ENCODE measurements around the gene ZNF813.
"Not testable (repeated sequence)": the region's sequence is repeated elsewhere in the genome, so short reads cannot be mapped to it uniquely, and the experiment has no call there.

ZNF813 gene

DNA sequence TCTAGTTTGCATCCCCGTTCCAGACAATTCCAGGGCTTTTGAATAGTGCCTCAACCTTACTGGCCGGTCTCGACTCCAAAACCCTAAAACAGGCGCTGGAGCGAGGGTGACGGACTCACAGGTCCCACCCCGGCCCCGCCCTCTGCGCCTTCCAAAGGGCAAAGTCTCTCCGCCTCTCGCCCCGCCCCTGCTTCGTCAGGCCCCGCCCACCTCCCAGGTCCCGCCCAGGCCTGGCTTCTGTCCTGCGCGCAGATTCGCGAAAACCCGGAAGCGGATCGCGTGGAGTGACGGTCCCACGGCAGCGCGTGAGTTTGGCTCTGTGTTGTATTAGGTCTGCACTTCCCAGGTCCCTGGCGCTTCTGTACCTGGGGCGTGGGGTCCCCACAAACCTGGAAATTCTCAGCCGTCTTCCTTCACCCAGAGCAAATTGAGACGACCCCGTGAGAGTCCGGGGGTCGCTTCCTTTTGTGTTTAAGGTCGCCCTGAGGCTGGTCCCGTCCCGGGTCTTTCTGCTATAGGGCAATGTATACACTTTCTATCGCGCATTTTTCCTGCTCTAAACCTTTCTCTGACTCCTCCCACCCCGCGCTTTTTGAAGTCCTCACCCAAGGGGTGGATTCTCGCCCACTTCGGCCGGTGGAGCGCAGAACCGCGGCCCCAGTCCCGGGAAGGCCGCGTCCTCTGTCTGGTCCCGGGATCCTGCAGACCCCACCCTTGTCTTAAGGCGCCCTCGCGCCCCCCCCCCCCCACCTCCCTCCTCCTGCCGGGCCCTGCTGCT, at the start of gene ZNF813:
Gene ZNF813, plus strand, starts transcription at position 249 of the 778 bp plus-strand sequence. CDS start 16,090 bp downstream, outside the sequence.
- DNase-seq: no peak

GRCh38 chr19:53420520-53421315, 46.8 kb upstream of the ZNF813 start:
- DNase-seq: not testable (repeated sequence)

DNA sequence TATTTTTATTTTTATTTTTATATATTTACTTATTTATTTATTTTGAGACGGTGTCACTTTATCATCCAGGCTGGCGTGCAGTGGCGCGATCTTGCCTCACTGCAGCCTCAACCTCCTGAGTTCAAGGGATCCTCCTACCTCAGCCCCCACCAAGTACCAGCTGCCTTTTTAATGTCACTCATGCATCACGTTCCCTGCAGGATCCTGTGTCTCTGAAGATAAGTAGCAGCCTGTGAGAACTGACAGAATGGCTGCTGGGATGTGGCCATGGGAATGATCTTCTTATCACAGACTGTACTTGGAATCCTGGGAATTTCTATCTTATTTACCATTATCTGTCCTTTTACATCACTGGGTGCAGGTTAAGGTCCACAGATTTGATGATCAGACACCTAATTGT, 45.0 kb upstream of the ZNF813 start:
- no peak for DNase-seq

GRCh38 chr19:53423074-53423473, 44.5 kb upstream of the ZNF813 start:
- not testable (repeated sequence) for DNase-seq

GRCh38 chr19:53423680-53424079, 43.9 kb upstream of the ZNF813 start:
- DNase-seq: not testable (repeated sequence)

- DNase-seq: peak; percentile 66
These were observed 42.5 kb upstream of the ZNF813 start for GRCh38 chr19:53424968-53425597.

- DNase-seq: peak; percentile 75
These were observed 36.0 kb upstream of the ZNF813 start, which contains the start of gene ZNF761 for GRCh38 chr19:53431399-53432087. Gene ZNF761 (plus strand): TSS chr19:53431984. CDS start chr19:53447269, 15,285 bp downstream.

DNA sequence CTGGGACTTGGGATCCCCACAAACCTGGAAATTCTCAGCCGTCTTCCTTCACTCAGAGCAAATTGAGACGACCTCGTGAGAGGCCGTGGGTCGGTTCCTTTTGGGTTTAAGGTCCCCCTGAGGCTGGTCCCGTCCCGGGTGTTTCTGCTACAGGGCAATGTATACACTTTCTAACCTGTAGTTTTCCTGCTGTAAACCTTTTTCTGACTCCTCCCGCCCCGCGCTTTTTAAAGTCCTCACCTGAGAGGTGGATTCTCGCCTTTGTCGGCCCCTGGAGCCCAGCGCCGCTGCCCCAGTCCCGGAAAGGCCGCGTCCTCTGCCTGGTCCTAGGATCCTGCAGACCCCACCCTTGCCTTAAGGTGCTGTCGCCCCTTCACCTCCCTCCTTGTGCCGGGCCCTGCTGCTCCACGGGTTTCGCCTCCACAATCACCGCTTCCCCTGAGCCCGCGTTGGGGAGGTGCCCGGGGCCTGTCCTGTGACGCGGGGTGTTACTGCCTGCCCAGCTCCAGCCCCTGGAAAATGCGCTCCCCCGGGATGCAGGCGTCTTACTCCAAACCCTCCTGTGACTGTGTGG, 35.4 kb upstream of the ZNF813 start:
- DNase-seq: no peak

GRCh38 chr19:53443809-53444208, 23.7 kb upstream of the ZNF813 start:
- DNase-seq: not testable (repeated sequence)

DNA sequence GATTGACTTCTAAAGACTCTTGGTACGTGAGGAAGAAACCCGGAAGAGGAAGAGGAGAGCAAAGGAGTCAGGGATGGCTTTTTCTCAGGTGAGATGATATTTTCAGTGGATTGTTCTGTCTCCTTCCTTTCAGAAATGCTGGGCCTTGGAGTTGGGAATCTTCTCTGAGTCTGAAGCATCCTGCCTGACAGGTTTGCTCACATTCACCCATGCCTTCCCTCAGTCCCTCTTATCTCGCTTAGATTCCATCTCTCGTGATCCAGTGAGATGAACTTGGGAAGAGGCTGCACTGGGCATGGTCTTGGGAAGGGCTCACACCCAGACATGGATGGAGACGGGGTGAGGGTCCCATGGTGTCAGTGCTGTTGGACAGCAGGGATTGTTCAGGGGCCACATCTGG, 20.3 kb upstream of the ZNF813 start:
- not testable (repeated sequence) for DNase-seq

- DNase-seq: no peak
These were observed 11.7 kb upstream of the ZNF813 start for GRCh38 chr19:53455828-53456227.

DNA sequence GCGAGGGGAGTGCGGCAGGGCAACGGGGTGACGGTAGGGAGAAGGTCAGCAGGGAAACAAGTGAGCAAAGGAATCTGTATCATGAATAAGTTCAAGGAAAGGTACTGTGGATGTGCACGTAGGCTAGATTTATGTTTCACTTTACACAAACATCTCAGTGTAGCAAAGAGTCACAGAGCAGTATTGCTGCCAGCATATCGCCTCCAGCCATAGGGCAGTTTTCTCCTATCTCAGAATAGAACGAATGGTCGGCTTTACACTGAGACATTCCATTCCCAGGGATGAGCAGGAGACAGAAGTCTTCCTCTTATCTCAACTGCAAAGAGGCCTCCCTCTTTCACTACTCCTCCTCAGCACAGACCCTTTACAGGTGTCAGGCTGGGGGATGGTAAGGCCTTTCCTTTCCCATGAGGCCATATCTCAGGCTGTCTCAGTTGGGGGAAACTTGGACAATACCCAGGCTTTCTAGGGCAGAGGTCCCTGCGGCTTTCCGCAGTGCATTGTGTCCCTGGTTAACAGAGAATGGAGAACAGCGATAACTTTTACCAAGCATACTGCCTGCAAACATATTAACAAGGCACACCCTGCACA, 7.3 kb upstream of the ZNF813 start:
- DNase-seq: not testable (repeated sequence)

DNA sequence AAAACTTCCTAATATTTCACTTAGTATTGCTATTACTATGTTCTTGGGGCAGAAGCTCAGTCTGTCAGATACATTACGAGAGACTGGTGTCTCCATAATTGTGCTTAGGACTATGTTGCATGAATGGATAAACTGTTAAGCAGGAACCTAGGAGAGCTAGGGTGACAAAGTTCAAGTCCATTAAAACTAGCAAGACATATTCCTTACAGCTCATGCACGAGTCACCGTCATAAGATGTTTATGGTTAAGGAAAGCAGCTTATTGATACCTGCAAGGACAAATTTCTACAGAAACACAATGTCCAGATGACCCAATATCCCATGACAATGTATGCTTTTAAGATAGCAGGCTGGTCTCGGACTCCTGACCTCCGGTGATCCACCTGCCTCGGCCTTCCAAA, 5.7 kb upstream of the ZNF813 start:
- DNase-seq: no peak

DNA sequence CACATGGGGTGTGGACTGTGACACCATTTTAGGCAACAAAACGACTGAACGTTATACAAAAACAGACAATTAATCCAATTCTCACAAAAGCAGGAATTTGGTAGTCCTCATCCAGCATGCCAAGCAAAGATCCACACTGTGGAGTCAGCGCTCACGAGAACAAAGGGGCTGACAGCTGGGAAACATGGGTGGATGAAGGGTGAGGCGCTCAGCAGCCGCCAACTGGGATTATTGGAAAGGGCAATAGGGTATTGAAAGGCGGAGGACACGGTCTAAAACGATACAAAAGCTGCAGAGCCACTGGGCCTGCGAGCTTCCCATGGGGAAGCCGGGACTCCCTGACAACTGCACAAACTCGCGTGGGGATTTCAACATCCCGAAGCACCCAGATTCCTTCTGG, 4.7 kb upstream of the ZNF813 start:
- no peak for DNase-seq

DNA sequence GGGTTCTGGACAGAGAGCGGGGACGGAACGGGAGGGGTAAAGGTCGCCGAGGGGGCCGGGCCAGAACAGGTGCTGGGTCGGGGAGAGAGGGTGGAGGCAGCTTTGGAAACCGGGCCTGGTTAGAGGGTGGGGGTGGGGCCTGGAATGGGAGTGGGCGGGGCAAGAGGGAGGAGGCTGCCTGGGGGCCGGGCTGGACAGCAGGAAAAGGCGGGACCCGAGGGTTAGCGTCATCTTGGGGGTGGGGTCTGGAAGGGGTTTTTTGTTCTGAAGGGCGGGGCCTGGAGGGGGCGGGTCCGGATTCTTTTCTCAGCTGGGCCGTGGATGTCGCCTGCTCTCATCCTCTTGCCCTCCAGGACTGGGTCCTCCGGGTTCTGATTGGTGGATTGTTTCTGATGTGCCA, 4.3 kb upstream of the ZNF813 start:
- no peak for DNase-seq

DNA sequence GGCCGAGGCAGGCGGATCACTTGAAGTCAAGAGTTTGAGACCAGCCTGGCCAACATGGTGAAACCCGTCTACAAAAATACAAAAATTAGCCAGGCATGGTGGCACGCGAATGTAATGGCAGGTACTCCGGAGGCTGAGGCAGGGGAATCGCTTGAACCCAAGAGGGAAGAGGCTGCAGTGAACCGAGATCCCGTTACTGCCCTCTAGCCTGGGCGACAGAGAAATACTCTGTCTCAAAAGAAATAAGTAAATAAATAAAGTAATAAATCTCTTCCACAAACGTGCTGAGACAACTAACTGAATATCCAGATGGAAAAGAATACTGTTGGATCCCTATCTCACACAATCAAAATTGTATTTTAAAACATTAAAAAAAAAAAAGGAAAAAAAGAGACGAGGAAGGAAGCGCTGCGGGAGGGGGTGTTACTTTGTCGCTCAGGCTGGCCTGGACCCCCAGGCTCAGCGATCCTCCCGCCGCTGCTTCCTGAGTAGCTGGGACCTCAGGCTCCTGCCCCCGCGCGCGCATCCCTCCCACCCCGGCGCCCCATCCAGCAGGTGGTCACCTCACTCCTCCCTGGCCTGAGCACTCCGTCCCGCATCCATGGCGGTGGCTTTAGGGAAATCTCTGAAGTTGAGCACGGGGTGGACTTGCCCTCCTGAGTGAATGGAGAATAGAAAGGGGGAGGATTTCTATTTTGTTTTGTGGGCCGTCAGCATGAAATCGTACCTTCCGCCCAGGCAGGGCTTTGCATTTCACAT, 628 bp upstream of the ZNF813 start:
- DNase-seq: no peak

DNA sequence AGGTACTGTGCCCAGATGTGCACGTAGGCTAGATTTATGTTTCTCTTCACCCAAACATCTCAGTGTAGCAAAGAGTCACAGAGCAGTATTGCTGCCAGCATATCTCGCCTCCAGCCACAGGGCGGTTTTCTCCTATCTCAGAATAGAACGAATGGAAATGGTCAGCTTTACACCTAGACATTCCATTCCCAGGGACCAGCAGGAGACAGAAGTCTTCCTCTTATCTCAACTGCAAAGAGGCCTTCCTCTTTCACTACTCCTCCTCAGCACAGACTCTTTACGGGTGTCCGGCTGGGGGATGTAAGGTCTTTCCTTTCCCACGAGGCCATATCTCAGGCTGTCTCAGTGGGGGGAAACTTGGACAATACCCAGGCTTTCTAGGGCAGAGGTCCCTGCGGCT, 1.1 kb downstream of the ZNF813 start:
- not testable (repeated sequence) for DNase-seq

- DNase-seq: no peak
These were observed 4.4 kb downstream of the ZNF813 start for GRCh38 chr19:53471916-53472315.

DNA sequence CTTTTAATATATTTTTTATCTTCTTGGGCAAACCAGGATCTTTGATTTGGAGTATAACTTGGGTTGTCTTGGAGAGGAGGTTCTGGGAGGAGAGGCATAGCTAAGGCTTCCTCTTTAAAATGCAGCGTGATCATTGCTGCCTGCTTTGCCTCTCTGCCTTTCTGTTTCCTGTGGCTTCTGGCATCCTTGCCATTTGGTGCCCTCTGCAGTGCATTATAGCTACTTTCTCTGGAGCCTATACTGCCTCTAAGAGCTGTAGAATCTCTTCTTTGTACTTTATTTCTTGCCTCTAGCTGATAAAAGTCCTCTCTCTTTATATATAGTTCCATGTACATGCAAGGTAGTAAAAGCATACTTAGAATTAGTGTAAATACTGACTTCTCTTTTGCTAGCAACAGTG, 7.3 kb downstream of the ZNF813 start:
- not testable (repeated sequence) for DNase-seq

- DNase-seq: not testable (repeated sequence)
These were observed 7.9 kb downstream of the ZNF813 start for GRCh38 chr19:53475470-53475869.

GRCh38 chr19:53483751-53484150, 16.2 kb downstream of the ZNF813 start:
- not testable (repeated sequence) for DNase-seq

Measured in NCI-H1694 (cell line).